ENCODE measurements around the gene SPTBN1. TPM values are rescaled to one million over a fixed set of nuclear protein-coding genes. Genes with fewer than 3 reads are reported as not detected.
"Not testable (repeated sequence)": the region's sequence is repeated elsewhere in the genome, so short reads cannot be mapped to it uniquely, and the experiment has no call there.

Gene SPTBN1
- total RNA-seq, 4 donors from 2014 or later, result 171 to 293 (median 247) TPM

- Histone ChIP-seq H3K9me3 (no peaks in the 10 kb centered on the region), H3K4me1 (no peaks in the 10 kb centered on the region), H3K27me3 (no peaks in the 10 kb centered on the region), H3K27ac (no peak overlapping the region), H3K4me3 (no peak overlapping the region), H3K36me3 (no peaks in the 10 kb centered on the region)
- DNase-seq, result no peak
- no peak for TF ChIP-seq POLR2A (IDR thresholded peaks at IDR 0.05)
- no peak for TF ChIP-seq CTCF (IDR thresholded peaks at IDR 0.05)
Observed at GRCh38 chr2:54687595-54688152, 231.5 kb downstream of the SPTBN1 start.

- no peaks in the 10 kb centered on the region for H3K9me3 ChIP-seq
- TF ChIP-seq POLR2A (IDR thresholded peaks at IDR 0.05), result no peak
- TF ChIP-seq CTCF (IDR thresholded peaks at IDR 0.05), result no peak
- no peaks in the 10 kb centered on the region for H3K36me3 ChIP-seq
- no peak overlapping the region for H3K27ac ChIP-seq
- DNase-seq, result no peak
- no peaks in the 10 kb centered on the region for H3K4me1 ChIP-seq
- H3K4me3 ChIP-seq, result no peak overlapping the region
- no peaks in the 10 kb centered on the region for H3K27me3 ChIP-seq
Observed at GRCh38 chr2:54691445-54692135, 235.5 kb downstream of the SPTBN1 start.

- H3K27me3 ChIP-seq, result no peaks in the 10 kb centered on the region
- H3K4me1 ChIP-seq, result no peaks in the 10 kb centered on the region
- no peaks in the 10 kb centered on the region for H3K36me3 ChIP-seq
- no peaks in the 10 kb centered on the region for H3K9me3 ChIP-seq
- no peak for DNase-seq
- TF ChIP-seq CTCF (IDR thresholded peaks at IDR 0.05) (no peak), POLR2A (IDR thresholded peaks at IDR 0.05) (no peak)
- H3K27ac ChIP-seq, result no peak overlapping the region
- no peak overlapping the region for H3K4me3 ChIP-seq
Observed at GRCh38 chr2:54692556-54692955, 236.4 kb downstream of the SPTBN1 start.

- H3K4me3 ChIP-seq, result no peak overlapping the region
- no peaks in the 10 kb centered on the region for H3K36me3 ChIP-seq
- no peak for DNase-seq
- no peak overlapping the region for H3K27ac ChIP-seq
- H3K9me3 ChIP-seq, result no peaks in the 10 kb centered on the region
- H3K27me3 ChIP-seq, result no peaks in the 10 kb centered on the region
- no peaks in the 10 kb centered on the region for H3K4me1 ChIP-seq
- TF ChIP-seq CTCF (IDR thresholded peaks at IDR 0.05) (no peak), POLR2A (IDR thresholded peaks at IDR 0.05) (no peak)
Observed at GRCh38 chr2:54695378-54695777, 239.3 kb downstream of the SPTBN1 start.

- H3K4me3 ChIP-seq, result no peak overlapping the region
- no peaks in the 10 kb centered on the region for H3K9me3 ChIP-seq
- no peak overlapping the region for H3K27ac ChIP-seq
- no peak for DNase-seq
- H3K4me1 ChIP-seq, result no peaks in the 10 kb centered on the region
- no peaks in the 10 kb centered on the region for H3K36me3 ChIP-seq
- TF ChIP-seq CTCF (IDR thresholded peaks at IDR 0.05) (no peak), POLR2A (IDR thresholded peaks at IDR 0.05) (no peak)
- no peaks in the 10 kb centered on the region for H3K27me3 ChIP-seq
Observed at GRCh38 chr2:54697934-54698333, 241.8 kb downstream of the SPTBN1 start.

GRCh38 chr2:54698926-54699325, 242.8 kb downstream of the SPTBN1 start:
- H3K36me3 ChIP-seq, H3K4me1 ChIP-seq, H3K27me3 ChIP-seq, DNase-seq, H3K27ac ChIP-seq, H3K4me3 ChIP-seq, H3K9me3 ChIP-seq: not testable (repeated sequence)
